ENCODE results near the gene GNPTAB. TPM values are rescaled to one million over a fixed set of nuclear protein-coding genes. Genes with fewer than 3 reads are reported as not detected.
A peak's percentile ranks its signal among the peaks of the same experiment; 100 is the strongest.

Gene GNPTAB
- total RNA-seq, 2 donors from 2014 or later, result 139 to 186 TPM

DNA sequence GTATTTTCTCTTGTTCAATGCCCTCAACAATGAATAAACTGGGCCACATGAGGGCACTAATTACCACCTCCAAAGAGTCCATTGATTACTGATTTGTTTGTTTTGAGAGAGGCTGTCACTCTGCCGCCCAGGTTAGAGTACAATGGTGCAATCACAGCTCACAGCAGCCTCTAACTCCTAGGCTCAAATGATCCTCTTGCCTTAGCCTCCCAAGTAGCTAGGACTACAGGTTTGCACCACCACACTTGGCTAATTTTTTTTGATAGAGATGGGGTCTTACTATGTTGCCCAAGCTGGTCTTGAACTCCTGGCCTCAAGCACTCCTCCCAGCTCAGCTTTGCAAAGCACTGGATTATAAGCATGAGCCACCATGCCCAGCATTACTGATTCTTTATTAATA, 63.2 kb downstream of the GNPTAB start:
- H3K4me3 Mint-ChIP-seq, result no peak overlapping the region
- H3K36me3 Mint-ChIP-seq, result peaks cover 29% of the 10 kb centered on the region
- H3K9me3 Mint-ChIP-seq, result no peaks in the 10 kb centered on the region
- ATAC-seq (no peak), DNase-seq (ENCODE audit: low spot score) (no peak)
- peaks cover 9 to 13% of the 10 kb centered on the region in 2 donors for H3K4me1 Mint-ChIP-seq (ENCODE audit: low read depth in 2 of 2)
- no peaks in the 10 kb centered on the region for H3K27me3 Mint-ChIP-seq
- H3K27ac Mint-ChIP-seq, result no peak overlapping the region

DNA sequence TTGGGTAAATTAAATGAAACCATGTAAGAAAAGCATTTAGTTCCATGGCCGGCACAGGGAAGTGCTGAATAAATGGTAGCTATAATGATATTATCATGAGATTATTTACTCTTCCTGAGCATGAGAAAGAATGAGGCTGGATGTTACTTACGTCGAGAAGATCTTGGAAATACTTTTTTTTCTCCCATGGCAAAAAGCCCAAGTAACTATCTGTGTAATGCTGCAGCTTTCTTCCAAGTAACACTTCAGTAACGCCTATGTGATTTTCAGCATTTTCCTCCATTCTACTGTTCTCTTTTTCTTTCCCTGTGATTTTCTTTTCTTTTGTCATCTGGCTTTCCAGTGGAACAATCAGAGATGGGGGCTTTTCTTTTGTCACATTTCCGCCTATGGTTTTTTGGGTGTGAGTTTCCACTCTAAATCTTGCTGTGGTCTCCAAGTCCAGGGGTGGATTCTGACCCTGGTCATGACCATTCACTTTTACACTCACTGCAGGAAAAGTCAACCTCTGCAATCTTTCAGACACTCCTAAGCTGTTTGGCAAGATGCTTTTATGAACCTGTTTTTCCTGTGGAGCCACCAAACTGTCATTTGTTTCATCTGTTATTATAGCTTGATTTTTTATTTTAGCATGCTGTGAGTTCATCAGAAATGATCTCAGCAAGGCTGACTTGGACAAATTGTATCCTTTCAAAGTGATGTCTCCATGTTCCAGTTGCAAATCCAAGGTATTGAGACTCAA, 66.5 kb downstream of the GNPTAB start:
- H3K27me3 Mint-ChIP-seq, result no peaks in the 10 kb centered on the region
- no peaks in the 10 kb centered on the region for H3K9me3 Mint-ChIP-seq
- H3K27ac Mint-ChIP-seq, result no peak overlapping the region
- DNase-seq (ENCODE audit: low spot score), result no peak
- H3K36me3 Mint-ChIP-seq, result peaks cover 14% of the 10 kb centered on the region
- H3K4me1 Mint-ChIP-seq (ENCODE audit: low read depth in 2 of 2), result peaks cover 0 to 8% of the 10 kb centered on the region in 2 donors
- H3K4me3 Mint-ChIP-seq, result no peak overlapping the region
- ATAC-seq, result no peak

DNA sequence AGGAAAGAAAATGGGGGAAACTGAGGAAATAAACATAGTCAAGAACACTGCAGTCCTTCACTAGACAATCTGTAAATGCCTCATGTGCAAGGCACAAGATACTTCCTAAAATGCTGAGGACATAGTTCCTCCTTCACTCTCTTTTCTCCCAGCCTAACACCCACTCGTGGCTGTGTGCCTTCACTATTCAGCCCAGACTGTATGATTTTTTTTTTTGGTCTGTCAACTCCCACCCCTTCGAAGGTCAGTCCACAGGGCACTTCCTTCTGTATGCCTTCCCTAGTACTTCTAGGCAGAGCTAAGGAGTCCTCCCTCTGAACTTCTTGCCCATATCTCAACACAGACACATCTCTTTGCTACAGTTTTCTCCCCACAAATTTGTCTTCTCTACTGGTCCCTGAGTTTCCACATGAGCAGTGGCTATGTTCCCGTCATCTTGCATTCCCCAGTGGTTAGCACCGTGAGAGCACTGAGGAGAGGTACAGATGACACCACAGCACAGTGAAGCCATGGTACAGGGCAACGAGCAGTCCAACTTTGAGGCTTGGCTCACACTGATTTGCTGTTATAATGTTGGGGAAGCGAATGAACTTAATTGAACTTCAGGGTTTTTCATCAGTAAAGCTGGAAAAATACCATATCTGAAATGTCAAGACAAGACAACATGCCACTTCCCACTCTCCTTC, 67.4 kb downstream of the GNPTAB start:
- Mint-ChIP-seq H3K9me3 (no peaks in the 10 kb centered on the region), H3K27ac (peak overlapping the region in 1 of 2 donors; percentile 58), H3K4me3 (no peak overlapping the region), H3K4me1 (ENCODE audit: low read depth in 2 of 2) (peaks cover 0 to 8% of the 10 kb centered on the region in 2 donors), H3K27me3 (no peaks in the 10 kb centered on the region), H3K36me3 (peaks cover 10% of the 10 kb centered on the region)
- DNase-seq (ENCODE audit: low spot score) (no peak), ATAC-seq (peak in 1 of 2 donors; percentile 20)

DNA sequence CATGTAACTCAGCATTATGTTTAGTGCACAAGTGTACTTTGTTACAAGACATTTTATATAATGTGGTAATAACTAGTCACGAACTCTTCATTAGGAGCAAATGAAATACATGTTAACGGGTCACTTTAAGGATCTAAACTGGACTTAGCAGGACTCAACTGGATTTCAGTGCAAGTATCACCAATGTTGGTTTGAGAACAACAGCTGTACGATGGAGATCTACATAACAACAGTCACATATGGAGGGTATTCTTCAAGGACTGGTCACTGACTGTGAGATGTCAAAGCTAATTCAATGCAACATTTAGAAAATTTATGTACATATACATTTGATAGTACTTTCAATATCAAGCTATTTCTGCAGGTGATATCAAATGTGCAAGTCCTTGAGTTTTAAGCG, 69.0 kb downstream of the GNPTAB start:
- Mint-ChIP-seq H3K4me1 (ENCODE audit: low read depth in 2 of 2) (peaks cover 0 to 8% of the 10 kb centered on the region in 2 donors), H3K4me3 (no peak overlapping the region), H3K27me3 (no peaks in the 10 kb centered on the region), H3K36me3 (peaks cover 11% of the 10 kb centered on the region), H3K9me3 (no peaks in the 10 kb centered on the region), H3K27ac (no peak overlapping the region)
- DNase-seq (ENCODE audit: low spot score), result no peak
- no peak for ATAC-seq

DNA sequence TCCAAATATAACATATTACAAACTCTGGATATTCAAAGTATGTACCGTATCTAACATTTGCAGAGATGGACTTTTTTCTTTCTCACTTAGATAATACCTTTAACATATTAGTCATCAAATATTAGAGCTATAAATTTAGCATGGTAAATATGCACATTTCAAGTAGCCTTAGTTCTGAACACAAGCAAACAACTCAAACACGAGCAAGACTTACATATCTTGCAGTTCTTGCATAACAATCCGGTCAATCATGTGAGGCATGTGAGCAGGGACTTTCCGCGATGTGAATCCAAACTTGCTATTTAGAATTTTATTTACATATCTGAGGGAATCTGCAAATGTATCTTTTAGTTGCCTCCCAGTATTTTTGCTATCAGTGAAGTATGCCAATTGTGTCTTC, 69.4 kb downstream of the GNPTAB start:
- Mint-ChIP-seq H3K27me3 (no peaks in the 10 kb centered on the region), H3K4me1 (ENCODE audit: low read depth in 2 of 2) (peaks cover 0 to 8% of the 10 kb centered on the region in 2 donors), H3K4me3 (no peak overlapping the region), H3K36me3 (peaks cover 11% of the 10 kb centered on the region), H3K9me3 (no peaks in the 10 kb centered on the region), H3K27ac (no peak overlapping the region)
- ATAC-seq, result no peak
- no peak for DNase-seq (ENCODE audit: low spot score)

DNA sequence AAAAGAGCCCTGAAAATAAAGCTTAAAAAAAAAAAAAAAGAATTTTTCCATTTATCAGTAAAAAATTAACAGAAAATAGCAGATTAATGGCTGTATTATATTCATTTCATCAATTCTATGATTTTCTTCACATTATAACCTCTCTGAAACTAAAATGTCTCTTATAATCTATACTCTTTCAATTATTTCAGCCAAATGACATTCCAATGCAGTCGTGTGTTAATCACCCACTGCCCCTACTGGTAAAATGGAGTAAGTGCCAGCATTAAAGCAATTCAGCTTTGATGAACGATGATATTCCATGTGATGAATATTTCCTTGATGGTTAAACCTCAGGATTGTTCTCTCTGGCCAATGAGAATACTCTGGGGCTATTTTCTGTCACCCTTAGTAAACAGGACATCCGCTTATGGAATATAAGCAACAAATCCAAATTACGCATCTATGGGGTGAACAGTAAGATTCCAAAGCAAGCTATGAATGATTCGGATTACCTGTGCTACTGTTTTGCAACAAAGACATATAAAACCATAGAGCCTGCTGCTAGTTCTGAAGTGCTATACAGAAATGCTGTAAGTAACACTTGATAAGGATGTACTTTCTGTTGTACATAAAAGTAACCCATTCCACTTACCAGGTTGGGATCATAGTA, 71.2 kb downstream of the GNPTAB start:
- ATAC-seq, result no peak
- no peaks in the 10 kb centered on the region for H3K27me3 Mint-ChIP-seq
- H3K36me3 Mint-ChIP-seq, result peaks cover 19% of the 10 kb centered on the region

DNA sequence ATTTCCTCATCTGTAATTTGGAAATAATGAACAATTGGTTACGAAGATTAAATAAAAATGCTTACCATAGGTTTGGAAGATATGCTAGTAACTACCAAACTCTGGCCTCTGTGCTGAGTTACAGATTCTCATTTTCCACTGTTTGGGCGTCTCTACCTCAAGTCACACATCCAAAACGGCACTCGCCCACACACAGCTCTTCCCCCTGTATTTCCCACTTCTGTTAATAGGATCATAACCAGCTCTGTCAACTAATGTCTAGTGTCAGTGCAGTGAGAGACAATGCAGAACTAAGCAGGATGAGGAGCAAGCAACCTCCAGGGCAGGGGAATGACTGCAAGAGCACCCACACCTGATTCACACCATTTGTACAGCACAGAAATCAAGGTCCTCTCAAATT, 80.6 kb downstream of the GNPTAB start:
- ATAC-seq (no peak), DNase-seq (ENCODE audit: low spot score) (no peak)
- H3K4me3 Mint-ChIP-seq, result no peak overlapping the region
- no peak overlapping the region for H3K27ac Mint-ChIP-seq
- no peaks in the 10 kb centered on the region for H3K9me3 Mint-ChIP-seq
- H3K27me3 Mint-ChIP-seq, result no peaks in the 10 kb centered on the region
- peaks cover 39% of the 10 kb centered on the region for H3K36me3 Mint-ChIP-seq
- H3K4me1 Mint-ChIP-seq (ENCODE audit: low read depth in 2 of 2), result peaks cover 6 to 11% of the 10 kb centered on the region in 2 donors

More for the DNA sequence above, 71.2 kb downstream of the GNPTAB start:
- peaks cover 0 to 8% of the 10 kb centered on the region in 2 donors for H3K4me1 Mint-ChIP-seq (ENCODE audit: low read depth in 2 of 2)
- no peak overlapping the region for H3K4me3 Mint-ChIP-seq
- H3K27ac Mint-ChIP-seq, result no peak overlapping the region
- no peak for DNase-seq (ENCODE audit: low spot score)
- H3K9me3 Mint-ChIP-seq, result no peaks in the 10 kb centered on the region

DNA sequence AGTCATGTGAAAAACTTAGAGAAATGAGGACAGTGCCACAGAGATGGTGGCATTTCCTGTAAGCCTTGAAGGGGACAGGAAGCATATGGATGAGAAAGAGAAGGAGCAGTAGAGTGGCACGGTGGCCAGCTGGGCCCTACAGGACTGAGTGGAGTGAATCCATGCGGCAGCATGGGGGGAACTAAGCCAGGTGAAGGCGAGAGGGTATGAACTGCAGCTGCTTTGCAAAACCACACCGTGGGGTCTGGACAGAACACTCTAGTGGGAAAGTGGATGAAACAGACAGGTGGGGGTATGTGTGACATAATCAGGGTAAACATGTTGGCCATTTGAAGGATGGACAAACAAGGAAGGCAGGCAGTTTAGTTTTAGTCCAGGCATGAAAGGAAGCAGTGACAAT, 81.1 kb downstream of the GNPTAB start:
- Mint-ChIP-seq H3K27ac (peak overlapping the region in 1 of 2 donors; percentile 45), H3K4me3 (no peak overlapping the region), H3K4me1 (ENCODE audit: low read depth in 2 of 2) (peaks cover 7 to 12% of the 10 kb centered on the region in 2 donors), H3K9me3 (no peaks in the 10 kb centered on the region), H3K36me3 (peaks cover 36% of the 10 kb centered on the region), H3K27me3 (no peaks in the 10 kb centered on the region)
- ATAC-seq (no peak), DNase-seq (ENCODE audit: low spot score) (no peak)

DNA sequence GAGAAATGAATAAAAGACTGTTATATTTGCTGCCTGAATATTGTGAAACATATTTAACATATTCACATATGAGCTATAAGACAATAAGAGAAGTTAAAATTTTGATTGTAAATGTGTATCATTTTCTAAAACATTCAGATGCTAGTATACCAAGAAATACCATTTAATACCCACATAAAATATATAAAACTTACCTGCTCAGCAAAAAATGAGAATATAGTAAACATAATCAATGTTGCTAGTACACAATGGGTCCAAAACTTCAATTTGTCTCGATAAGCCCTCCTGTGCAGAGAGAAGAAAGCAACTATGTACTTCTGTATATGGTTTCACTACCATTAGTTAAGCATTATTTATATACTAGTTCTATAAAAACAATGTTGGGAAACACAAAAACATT, 81.9 kb downstream of the GNPTAB start:
- no peak overlapping the region for H3K4me3 Mint-ChIP-seq
- peaks cover 15 to 18% of the 10 kb centered on the region in 2 donors for H3K4me1 Mint-ChIP-seq (ENCODE audit: low read depth in 2 of 2)
- H3K9me3 Mint-ChIP-seq, result no peaks in the 10 kb centered on the region
- no peaks in the 10 kb centered on the region for H3K27me3 Mint-ChIP-seq
- no peak for ATAC-seq
- H3K27ac Mint-ChIP-seq, result peak overlapping the region in 1 of 2 donors; percentile 5
- peaks cover 34% of the 10 kb centered on the region for H3K36me3 Mint-ChIP-seq
- no peak for DNase-seq (ENCODE audit: low spot score)

DNA sequence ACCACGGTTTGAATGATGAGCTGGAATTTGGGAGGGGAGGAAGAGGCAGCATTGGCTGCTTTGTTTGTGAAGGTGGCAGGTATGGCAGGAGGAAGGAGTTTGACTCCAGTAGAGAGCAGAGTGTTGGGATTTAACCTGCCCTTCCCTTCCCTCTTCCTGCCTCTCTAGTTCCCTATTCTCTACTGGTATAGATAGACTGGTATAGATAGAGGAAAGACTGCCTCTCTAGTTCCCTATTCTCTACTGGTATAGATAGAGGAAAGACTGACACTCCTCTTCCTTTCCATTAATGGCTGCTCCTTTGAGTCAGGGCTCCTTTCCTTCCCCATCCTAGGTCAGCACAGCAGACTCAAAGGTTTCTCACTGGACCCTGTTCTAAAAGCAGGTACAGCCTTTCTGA, 83.1 kb downstream of the GNPTAB start:
- Mint-ChIP-seq H3K27me3 (no peaks in the 10 kb centered on the region), H3K27ac (peak overlapping the region; percentile 5 to 12), H3K4me1 (ENCODE audit: low read depth in 2 of 2) (peaks cover 23 to 26% of the 10 kb centered on the region in 2 donors), H3K4me3 (no peak overlapping the region), H3K36me3 (peaks cover 33% of the 10 kb centered on the region), H3K9me3 (no peaks in the 10 kb centered on the region)
- ATAC-seq (no peak), DNase-seq (ENCODE audit: low spot score) (no peak)

DNA sequence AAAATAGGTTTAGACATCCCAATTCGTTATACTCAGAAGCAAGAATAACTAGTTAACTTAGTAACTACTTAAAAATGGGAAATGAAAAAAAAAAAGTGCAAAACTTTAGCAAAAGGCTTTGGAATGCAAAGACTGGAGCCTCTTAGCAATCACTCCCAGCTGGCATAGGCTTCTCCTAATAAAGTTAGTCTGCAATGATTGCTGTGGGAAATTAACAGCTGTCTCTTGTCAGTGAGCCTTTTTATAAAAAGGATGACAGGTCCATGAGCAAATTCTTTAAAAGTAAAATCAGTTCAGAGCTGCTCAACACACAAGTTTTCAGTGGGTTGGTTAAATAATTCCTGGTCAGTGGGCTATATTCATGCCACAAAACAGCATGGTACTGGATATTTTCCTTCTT, 84.1 kb downstream of the GNPTAB start:
- Mint-ChIP-seq H3K4me3 (no peak overlapping the region), H3K4me1 (ENCODE audit: low read depth in 2 of 2) (peaks cover 23 to 26% of the 10 kb centered on the region in 2 donors), H3K9me3 (no peaks in the 10 kb centered on the region), H3K27me3 (no peaks in the 10 kb centered on the region), H3K36me3 (peaks cover 28% of the 10 kb centered on the region), H3K27ac (no peak overlapping the region)
- ATAC-seq (no peak), DNase-seq (ENCODE audit: low spot score) (no peak)

DNA sequence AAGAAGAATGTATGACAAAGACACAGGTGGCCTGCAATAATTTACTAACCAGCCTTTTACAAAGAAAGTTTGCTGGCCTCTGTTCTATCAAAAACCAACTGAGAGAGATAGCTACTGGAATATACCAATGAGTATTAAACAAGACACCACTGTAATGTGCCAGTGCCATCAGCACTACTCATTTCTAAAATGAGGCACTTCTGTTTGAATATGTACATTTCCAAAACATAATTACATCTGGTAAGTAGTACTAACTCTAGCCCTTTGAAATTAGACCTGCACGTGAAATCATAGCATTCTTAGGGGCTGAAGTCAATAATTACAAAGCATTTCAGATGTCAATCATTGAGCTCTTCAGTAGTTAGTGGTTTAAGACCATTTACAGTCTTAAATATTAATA, 84.6 kb downstream of the GNPTAB start:
- H3K4me1 Mint-ChIP-seq (ENCODE audit: low read depth in 2 of 2), result peaks cover 23 to 26% of the 10 kb centered on the region in 2 donors
- no peak overlapping the region for H3K4me3 Mint-ChIP-seq
- no peaks in the 10 kb centered on the region for H3K27me3 Mint-ChIP-seq
- peaks cover 24% of the 10 kb centered on the region for H3K36me3 Mint-ChIP-seq
- no peak overlapping the region for H3K27ac Mint-ChIP-seq
- DNase-seq (ENCODE audit: low spot score), result no peak
- no peaks in the 10 kb centered on the region for H3K9me3 Mint-ChIP-seq
- no peak for ATAC-seq

DNA sequence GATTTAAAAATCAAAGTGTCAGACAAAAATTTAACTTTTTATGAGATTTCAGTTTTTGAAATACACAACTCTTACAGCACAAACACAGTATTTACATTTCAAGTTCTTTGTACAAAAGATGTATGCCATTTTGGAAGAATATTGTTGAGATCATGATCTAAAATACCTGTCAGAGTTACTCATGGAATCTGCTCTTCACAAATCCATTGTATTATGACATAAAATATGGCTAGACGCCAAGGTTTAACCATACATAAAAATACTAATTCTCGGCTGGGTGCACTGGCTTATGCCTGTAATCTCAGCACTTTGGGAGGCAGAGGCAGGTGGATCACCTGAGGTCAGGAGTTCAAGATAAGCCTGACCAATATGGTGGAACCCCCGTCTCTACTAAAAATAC, 85.3 kb downstream of the GNPTAB start:
- Mint-ChIP-seq H3K27ac (peak overlapping the region; percentile 5 to 50), H3K36me3 (peaks cover 19% of the 10 kb centered on the region), H3K4me1 (ENCODE audit: low read depth in 2 of 2) (peaks cover 23 to 25% of the 10 kb centered on the region in 2 donors)

More for the DNA sequence above, 85.3 kb downstream of the GNPTAB start:
- ATAC-seq, result no peak
- Mint-ChIP-seq H3K4me3 (no peak overlapping the region), H3K9me3 (no peaks in the 10 kb centered on the region), H3K27me3 (no peaks in the 10 kb centered on the region)
- DNase-seq (ENCODE audit: low spot score), result no peak

Measured in natural killer cell treated with Interleukin-12 subunit alpha and Interleukin-12 subunit beta and Interleukin-15 and Interleukin-18, amount 100 ng/mL, for 72 hours (primary cell).